IPS DF 6.9 (cell line): ENCODE results near the gene CSF2.

Source experiments
- DNase-seq: peaks from one replicate; pipeline ENCODE4 v3.0.0-alpha.2; 2013; ENCODE audit warnings: low read depth, low spot score
- H3K27ac ChIP-seq: one replicate; pipeline ENCODE4 v1.5.1; 2013; ENCODE audit warnings: low read length, control low read depth
- H3K27me3 ChIP-seq: 2 replicates; pipeline ENCODE4 v1.6.1; 2013; ENCODE audit warnings: mild to moderate bottlenecking, low read length; ENCODE audit not compliant: control insufficient read depth, insufficient read depth
- H3K36me3 ChIP-seq: 2 replicates; pipeline ENCODE4 v1.6.1; 2013; ENCODE audit warnings: low read length; ENCODE audit not compliant: control insufficient read depth, insufficient read depth
- H3K4me1 ChIP-seq: 2 replicates; pipeline ENCODE4 v1.6.1; 2013; ENCODE audit warnings: low read length; ENCODE audit not compliant: control insufficient read depth, insufficient read depth
- H3K4me3 ChIP-seq: 2 replicates; pipeline ENCODE4 v1.5.1; 2013; ENCODE audit warnings: mild to moderate bottlenecking, low read length
- H3K9me3 ChIP-seq: 2 replicates; pipeline ENCODE4 v1.6.1; 2013; ENCODE audit warnings: low read length, inconsistent platforms; ENCODE audit not compliant: control insufficient read depth, insufficient read depth
- WGBS: extraction: QIAGEN DNeasy Blood & Tissue Kit; methylation state at CpG from one replicate; pipeline ENCODE4 v1.1.7; 2013; ENCODE audit warnings: mixed read lengths, missing lambda C conversion rate; ENCODE audit not compliant: insufficient read length, insufficient coverage; 5-methylcytosine and 5-hydroxymethylcytosine counted together

CSF2 gene

GRCh38 chr5:132063090-132063911 lies 10.3 kb upstream of the CSF2 start:
- no CpG with 5 or more reads among the region's 9 CpGs for WGBS
- H3K36me3 ChIP-seq, result no peaks in the 10 kb centered on the region
- H3K9me3 ChIP-seq, result no peaks in the 10 kb centered on the region
- peak; percentile 39 for DNase-seq
- H3K27me3 ChIP-seq, result no peaks in the 10 kb centered on the region
- no peak overlapping the region for H3K4me3 ChIP-seq
- H3K4me1 ChIP-seq, result 0 out of 2 replicates have a peak, but pooled peaks cover 2% of the 10 kb centered on the region
- no peak overlapping the region for H3K27ac ChIP-seq

GRCh38 chr5:132064140-132064539 lies 9.4 kb upstream of the CSF2 start:
- Histone ChIP-seq H3K27me3 (no peaks in the 10 kb centered on the region), H3K27ac (no peak overlapping the region), H3K36me3 (no peaks in the 10 kb centered on the region), H3K4me3 (no peak overlapping the region), H3K4me1 (0 out of 2 replicates have a peak, but pooled peaks cover 2% of the 10 kb centered on the region), H3K9me3 (no peaks in the 10 kb centered on the region)
- no CpG with 5 or more reads among the region's 5 CpGs for WGBS
- no peak for DNase-seq

- no peaks in the 10 kb centered on the region for H3K9me3 ChIP-seq
- H3K4me1 ChIP-seq, result 0 out of 2 replicates have a peak, but pooled peaks cover 2% of the 10 kb centered on the region
- no peaks in the 10 kb centered on the region for H3K27me3 ChIP-seq
- DNase-seq, result peak; percentile 77
- H3K4me3 ChIP-seq, result no peak overlapping the region
- no peaks in the 10 kb centered on the region for H3K36me3 ChIP-seq
- no peak overlapping the region for H3K27ac ChIP-seq
- no CpG with 5 or more reads among the region's 11 CpGs for WGBS
These were observed 8.8 kb upstream of the CSF2 start for GRCh38 chr5:132064738-132065331.

- H3K27me3 ChIP-seq, result no peaks in the 10 kb centered on the region
- no peaks in the 10 kb centered on the region for H3K36me3 ChIP-seq
- WGBS, result no CpG with 5 or more reads among the region's 4 CpGs
- no peak overlapping the region for H3K27ac ChIP-seq
- peak; percentile 74 for DNase-seq
- no peaks in the 10 kb centered on the region for H3K9me3 ChIP-seq
- H3K4me3 ChIP-seq, result no peak overlapping the region
- 0 out of 2 replicates have a peak, but pooled peaks cover 2% of the 10 kb centered on the region for H3K4me1 ChIP-seq
These were observed 8.1 kb upstream of the CSF2 start for GRCh38 chr5:132065351-132065937.

DNA sequence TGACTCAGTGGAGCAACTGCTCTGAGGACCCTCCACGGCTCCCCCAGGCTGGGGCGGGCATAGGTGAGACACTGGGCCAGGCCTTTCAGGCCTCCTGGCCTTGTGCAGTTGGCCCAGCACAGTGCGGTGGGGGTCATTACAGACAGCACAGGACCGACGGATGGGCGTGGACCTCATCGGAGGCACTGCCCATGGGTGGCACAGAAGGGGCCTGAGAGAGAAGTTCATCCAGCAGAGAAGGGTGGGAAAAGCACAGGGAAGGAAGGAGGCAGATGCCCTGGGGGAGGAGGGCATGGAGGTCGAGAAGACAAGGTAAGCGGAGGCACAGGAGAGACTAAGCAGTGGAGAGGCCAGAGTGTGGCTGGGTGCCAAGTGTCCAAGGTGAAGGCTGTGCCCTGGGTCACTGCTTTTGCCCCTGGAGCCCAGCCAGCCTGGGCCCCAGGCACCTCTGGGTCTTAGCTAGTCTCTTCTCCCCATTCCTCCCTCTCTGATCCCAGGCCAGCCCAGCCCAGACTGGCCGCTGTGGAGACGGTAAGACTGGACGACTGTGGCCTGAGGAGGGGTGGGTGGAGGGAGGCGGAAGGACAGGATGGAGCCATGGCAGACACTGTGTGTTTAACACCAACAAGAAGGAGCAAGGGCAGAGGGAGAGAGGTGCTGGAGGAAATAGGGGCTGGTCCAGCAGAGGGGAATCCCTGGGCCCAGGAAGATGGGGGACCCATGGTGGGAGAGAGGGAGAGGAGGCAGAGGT lies 7.5 kb upstream of the CSF2 start:
- H3K27me3 ChIP-seq, result no peaks in the 10 kb centered on the region
- 0 out of 2 replicates have a peak, but pooled peaks cover 2% of the 10 kb centered on the region for H3K4me1 ChIP-seq
- no peaks in the 10 kb centered on the region for H3K36me3 ChIP-seq
- no peaks in the 10 kb centered on the region for H3K9me3 ChIP-seq
- WGBS, result no CpG with 5 or more reads among the region's 13 CpGs
- H3K27ac ChIP-seq, result no peak overlapping the region
- no peak overlapping the region for H3K4me3 ChIP-seq
- no peak for DNase-seq

DNA sequence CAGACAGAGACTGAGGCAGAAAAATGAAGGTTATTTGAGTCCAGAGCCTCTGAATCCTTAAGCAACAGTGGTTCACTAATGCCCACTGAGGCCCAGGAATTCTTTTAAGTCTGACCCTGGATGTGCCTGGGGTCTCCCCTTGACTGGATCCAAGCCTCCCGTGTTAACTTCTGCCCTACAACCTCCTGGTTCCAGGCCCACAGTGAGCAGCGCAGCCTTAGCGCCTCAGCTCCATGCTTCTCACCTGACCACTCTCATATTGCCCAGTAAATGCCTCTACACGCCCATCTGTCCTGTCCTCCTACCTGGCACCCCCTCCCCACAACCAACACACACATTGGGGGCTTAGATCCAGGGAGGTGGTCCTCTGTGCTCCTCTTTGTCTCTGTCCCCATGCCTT lies 6.7 kb upstream of the CSF2 start:
- Histone ChIP-seq H3K36me3 (no peaks in the 10 kb centered on the region), H3K27me3 (no peaks in the 10 kb centered on the region), H3K4me3 (no peak overlapping the region), H3K27ac (no peak overlapping the region), H3K4me1 (0 out of 2 replicates have a peak, but pooled peaks cover 2% of the 10 kb centered on the region), H3K9me3 (no peaks in the 10 kb centered on the region)
- no peak for DNase-seq
- WGBS, result no CpG with 5 or more reads among the region's 4 CpGs

DNA sequence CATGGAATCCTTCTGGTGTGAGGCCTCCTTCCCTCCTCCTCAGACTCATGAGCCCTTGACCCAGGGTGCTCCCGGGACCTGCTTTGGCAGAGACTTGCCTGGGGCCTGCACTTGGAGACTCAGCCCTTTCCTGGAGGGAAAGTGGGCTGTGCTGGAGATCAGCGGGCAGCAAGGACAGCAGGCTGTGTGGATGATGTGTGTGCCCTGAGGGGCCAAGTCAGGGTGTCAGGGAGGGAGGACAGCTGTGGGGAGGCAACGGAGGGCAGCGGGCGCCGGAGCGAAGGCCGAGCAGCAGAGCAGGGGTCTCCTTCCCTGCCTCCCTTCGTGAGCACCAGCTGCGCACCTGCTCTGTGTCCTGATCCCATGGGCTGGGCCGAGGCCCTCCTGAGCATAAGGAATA lies 6.1 kb upstream of the CSF2 start:
- H3K36me3 ChIP-seq, result no peaks in the 10 kb centered on the region
- no peaks in the 10 kb centered on the region for H3K27me3 ChIP-seq
- H3K27ac ChIP-seq, result no peak overlapping the region
- H3K4me3 ChIP-seq, result no peak overlapping the region
- DNase-seq, result no peak
- H3K9me3 ChIP-seq, result no peaks in the 10 kb centered on the region
- 0 out of 2 replicates have a peak, but pooled peaks cover 2% of the 10 kb centered on the region for H3K4me1 ChIP-seq
- WGBS, result no CpG with 5 or more reads among the region's 11 CpGs

GRCh38 chr5:132067941-132068808 lies 5.4 kb upstream of the CSF2 start:
- H3K27ac ChIP-seq, result no peak overlapping the region
- H3K36me3 ChIP-seq, result no peaks in the 10 kb centered on the region
- no peaks in the 10 kb centered on the region for H3K9me3 ChIP-seq
- no peak for DNase-seq
- 0 out of 2 replicates have a peak, but pooled peaks cover 2% of the 10 kb centered on the region for H3K4me1 ChIP-seq
- no CpG with 5 or more reads among the region's 13 CpGs for WGBS
- H3K27me3 ChIP-seq, result no peaks in the 10 kb centered on the region
- no peak overlapping the region for H3K4me3 ChIP-seq

- H3K4me3 ChIP-seq, result no peak overlapping the region
- H3K27ac ChIP-seq, result no peak overlapping the region
- no peaks in the 10 kb centered on the region for H3K36me3 ChIP-seq
- no peaks in the 10 kb centered on the region for H3K9me3 ChIP-seq
- H3K27me3 ChIP-seq, result no peaks in the 10 kb centered on the region
- WGBS, result no CpG with 5 or more reads among the region's 10 CpGs
- 0 out of 2 replicates have a peak, but pooled peaks cover 2% of the 10 kb centered on the region for H3K4me1 ChIP-seq
- DNase-seq, result no peak
These were observed 4.0 kb upstream of the CSF2 start for GRCh38 chr5:132069561-132069960.
